ENCODE data around the gene CORIN. TPM values are rescaled to one million over a fixed set of nuclear protein-coding genes. Genes with fewer than 3 reads are reported as not detected.

The CORIN gene
- polyA plus RNA-seq, 3 donors = 0.01 TPM; not detected in 2

DNA sequence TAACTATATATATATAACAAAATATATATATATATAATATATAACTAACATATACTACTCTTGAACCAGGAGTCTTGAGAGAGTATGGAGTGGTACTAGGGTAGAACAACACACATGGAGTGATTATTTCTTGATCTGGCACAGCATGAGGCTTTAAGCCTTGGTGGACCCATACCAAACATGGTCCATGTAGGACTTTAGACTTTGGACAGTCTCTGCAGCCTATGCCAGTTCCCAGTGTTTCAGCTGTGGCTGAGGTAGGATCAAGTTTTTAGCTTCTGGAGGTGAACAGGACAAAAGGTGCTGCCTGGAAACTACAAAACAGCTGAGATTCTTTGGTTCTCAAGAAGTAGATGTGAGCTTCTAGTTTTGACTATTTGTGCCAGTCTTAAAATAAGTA is 20.6 kb downstream of the CORIN start:
- Histone ChIP-seq H4K20me1 (ENCODE audit: insufficient read depth, low read length) (no peaks in the 10 kb centered on the region), H3K79me2 (ENCODE audit: insufficient read depth, low read length) (no peaks in the 10 kb centered on the region), H3K36me3 (replicated peaks in 1 of 2; ENCODE audit: control insufficient read depth in 1 of 2, insufficient read depth in 2 of 2, low read length in 2 of 2) (no peaks in the 10 kb centered on the region), H3K9ac (ENCODE audit: insufficient read depth, low read length, poor library complexity, severe bottlenecking) (no peak overlapping the region), H3K4me2 (replicated peaks; ENCODE audit: extremely low read depth, low read length, poor library complexity, severe bottlenecking) (no peak overlapping the region), H3K4me3 (replicated peaks in 1 of 3; ENCODE audit: low read depth in 2 of 3, low read length in 3 of 3) (no peak overlapping the region), H3K27ac (ENCODE audit: low read depth in 1 of 2, low read length in 2 of 2) (no peak overlapping the region), H3K9me3 (replicated peaks in 1 of 2; ENCODE audit: control insufficient read depth in 1 of 2, insufficient read depth in 1 of 2, low read length in 2 of 2) (no peaks in the 10 kb centered on the region), H2AFZ (ENCODE audit: insufficient read depth, low read depth, low read length, poor library complexity, severe bottlenecking) (no peak overlapping the region), H3K27me3 (ENCODE audit: control insufficient read depth in 2 of 2, insufficient read depth in 2 of 2, low read length in 2 of 2) (peaks cover 0 to 2% of the 10 kb centered on the region in 2 donors), H3K4me1 (ENCODE audit: control insufficient read depth in 1 of 2, insufficient read depth in 2 of 2, low read length in 2 of 2) (peaks cover 8 to 14% of the 10 kb centered on the region in 2 donors)
- H3K4me3 Mint-ChIP-seq = no peak overlapping the region
- peaks cover 0 to 3% (median 0%) of the 10 kb centered on the region in 7 donors for H3K9me3 Mint-ChIP-seq
- intact Hi-C loops (cut with micrococcal nuclease) = no loop called here
- H3K27me3 Mint-ChIP-seq (ENCODE audit: low read depth in 3 of 3) = peaks cover 0 to 2% (median 2%) of the 10 kb centered on the region in 3 donors
- no peaks in the 10 kb centered on the region for H3K36me3 Mint-ChIP-seq
- H3K4me1 Mint-ChIP-seq = peaks cover 21% of the 10 kb centered on the region
- TF ChIP-seq, protein P1, sequence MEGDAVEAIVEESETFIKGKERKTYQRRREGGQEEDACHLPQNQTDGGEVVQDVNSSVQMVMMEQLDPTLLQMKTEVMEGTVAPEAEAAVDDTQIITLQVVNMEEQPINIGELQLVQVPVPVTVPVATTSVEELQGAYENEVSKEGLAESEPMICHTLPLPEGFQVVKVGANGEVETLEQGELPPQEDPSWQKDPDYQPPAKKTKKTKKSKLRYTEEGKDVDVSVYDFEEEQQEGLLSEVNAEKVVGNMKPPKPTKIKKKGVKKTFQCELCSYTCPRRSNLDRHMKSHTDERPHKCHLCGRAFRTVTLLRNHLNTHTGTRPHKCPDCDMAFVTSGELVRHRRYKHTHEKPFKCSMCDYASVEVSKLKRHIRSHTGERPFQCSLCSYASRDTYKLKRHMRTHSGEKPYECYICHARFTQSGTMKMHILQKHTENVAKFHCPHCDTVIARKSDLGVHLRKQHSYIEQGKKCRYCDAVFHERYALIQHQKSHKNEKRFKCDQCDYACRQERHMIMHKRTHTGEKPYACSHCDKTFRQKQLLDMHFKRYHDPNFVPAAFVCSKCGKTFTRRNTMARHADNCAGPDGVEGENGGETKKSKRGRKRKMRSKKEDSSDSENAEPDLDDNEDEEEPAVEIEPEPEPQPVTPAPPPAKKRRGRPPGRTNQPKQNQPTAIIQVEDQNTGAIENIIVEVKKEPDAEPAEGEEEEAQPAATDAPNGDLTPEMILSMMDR (IDR thresholded peaks at IDR 0.05) = no peak
- no peak overlapping the region for H3K27ac Mint-ChIP-seq
- no peak for DNase-seq

DNA sequence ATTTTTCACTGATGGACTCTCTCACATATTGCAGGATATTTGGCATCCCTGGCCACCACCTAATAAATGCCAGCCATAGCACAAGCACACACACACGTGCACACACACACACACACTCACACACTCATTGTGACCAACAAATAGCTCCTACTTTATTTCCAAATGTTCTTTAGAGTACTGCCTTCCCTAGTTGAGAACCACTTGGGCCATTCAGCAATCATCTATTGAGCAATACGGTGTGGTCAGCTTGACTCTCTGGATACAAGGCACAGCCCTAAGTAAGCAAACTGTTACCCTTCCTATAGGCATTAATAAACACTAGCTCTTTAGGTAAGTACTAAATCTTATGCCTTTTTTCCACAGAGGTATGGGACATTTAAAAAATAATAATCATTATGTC is 21.1 kb downstream of the CORIN start:
- no peaks in the 10 kb centered on the region for H3K9me3 ChIP-seq (replicated peaks in 1 of 2; ENCODE audit: control insufficient read depth in 1 of 2, insufficient read depth in 1 of 2, low read length in 2 of 2)
- Mint-ChIP-seq H3K36me3 (no peaks in the 10 kb centered on the region), H3K27me3 (ENCODE audit: low read depth in 3 of 3) (peaks cover 0 to 2% (median 2%) of the 10 kb centered on the region in 3 donors), H3K9me3 (peaks cover 0 to 3% (median 0%) of the 10 kb centered on the region in 7 donors), H3K4me1 (peaks cover 21% of the 10 kb centered on the region), H3K4me3 (no peak overlapping the region), H3K27ac (no peak overlapping the region)
- H3K36me3 ChIP-seq (replicated peaks in 1 of 2; ENCODE audit: control insufficient read depth in 1 of 2, insufficient read depth in 2 of 2, low read length in 2 of 2) = no peaks in the 10 kb centered on the region
- H3K4me3 ChIP-seq (replicated peaks in 1 of 3; ENCODE audit: low read depth in 2 of 3, low read length in 3 of 3) = no peak overlapping the region
- H3K9ac ChIP-seq (ENCODE audit: insufficient read depth, low read length, poor library complexity, severe bottlenecking) = no peak overlapping the region
- no peaks in the 10 kb centered on the region for H4K20me1 ChIP-seq (ENCODE audit: insufficient read depth, low read length)
- no peak overlapping the region for H3K4me2 ChIP-seq (replicated peaks; ENCODE audit: extremely low read depth, low read length, poor library complexity, severe bottlenecking)
- WGBS (ENCODE audit: insufficient coverage) = 68% methylated on average over 2 of the region's 2 CpGs
- intact Hi-C loops (cut with micrococcal nuclease) = no loop called here
- H3K4me1 ChIP-seq (ENCODE audit: control insufficient read depth in 1 of 2, insufficient read depth in 2 of 2, low read length in 2 of 2) = peaks cover 8 to 14% of the 10 kb centered on the region in 2 donors
- H3K79me2 ChIP-seq (ENCODE audit: insufficient read depth, low read length) = no peaks in the 10 kb centered on the region
- H3K27ac ChIP-seq (ENCODE audit: low read depth in 1 of 2, low read length in 2 of 2) = no peak overlapping the region
- TF ChIP-seq, protein P1 (IDR thresholded peaks at IDR 0.05) = no peak
- DNase-seq = no peak
- H2AFZ ChIP-seq (ENCODE audit: insufficient read depth, low read depth, low read length, poor library complexity, severe bottlenecking) = no peak overlapping the region
- H3K27me3 ChIP-seq (ENCODE audit: control insufficient read depth in 2 of 2, insufficient read depth in 2 of 2, low read length in 2 of 2) = peaks cover 0 to 2% of the 10 kb centered on the region in 2 donors
